Activated naive CD8-positive, alpha-beta T cell treated with anti-CD3 and anti-CD28 coated beads, Interleukin-2, amount 50 U/mL, for 16 hours (primary cell): Measurements from ENCODE around the gene CDKL4.
"Not testable (repeated sequence)": the region's sequence is repeated elsewhere in the genome, so short reads cannot be mapped to it uniquely, and the experiment has no call there.

ENCODE experiments used
- DNase-seq: peaks from one replicate; pipeline ENCODE4 v3.0.0-alpha.2; 2020; ENCODE audit warnings: low read depth, low spot score

CDKL4 gene

GRCh38 chr2:39144416-39144815 is 99.4 kb downstream of the CDKL4 start:
- DNase-seq = no peak

DNA sequence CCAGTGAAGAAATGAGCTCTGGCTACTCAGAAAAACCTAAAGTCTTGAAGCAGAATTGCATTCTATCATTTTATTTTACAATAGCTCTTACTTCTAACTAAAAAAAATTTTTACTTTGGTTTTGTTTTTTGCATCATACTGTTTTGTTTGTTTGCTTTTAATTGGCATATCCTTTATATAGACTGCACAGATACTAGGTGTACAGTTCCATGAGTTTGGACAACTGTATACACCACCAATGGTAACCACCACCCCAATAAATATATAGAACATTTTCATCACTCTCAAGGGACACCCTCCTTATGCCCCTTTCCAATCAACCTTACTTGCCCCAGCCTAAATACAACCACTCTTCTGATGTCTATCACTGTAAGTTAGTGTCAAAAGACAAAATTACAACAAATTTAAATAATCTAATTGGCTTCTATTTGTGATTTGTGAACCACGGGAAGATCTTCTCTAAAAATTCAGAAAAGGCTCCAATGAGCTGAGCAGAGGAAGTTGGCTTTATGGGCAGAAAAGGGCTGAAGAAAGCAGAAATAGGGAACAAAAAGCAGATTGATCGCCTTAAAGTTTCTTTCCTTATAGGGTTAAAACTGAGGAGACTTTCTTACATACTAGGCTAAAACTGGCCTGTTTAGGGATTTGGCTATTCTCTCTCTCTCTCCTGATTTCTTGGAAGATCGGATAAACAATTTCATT is 100.7 kb downstream of the CDKL4 start:
- DNase-seq = no peak

- no peak for DNase-seq
Measured at GRCh38 chr2:39141334-39142271, 102.2 kb downstream of the CDKL4 start.

DNA sequence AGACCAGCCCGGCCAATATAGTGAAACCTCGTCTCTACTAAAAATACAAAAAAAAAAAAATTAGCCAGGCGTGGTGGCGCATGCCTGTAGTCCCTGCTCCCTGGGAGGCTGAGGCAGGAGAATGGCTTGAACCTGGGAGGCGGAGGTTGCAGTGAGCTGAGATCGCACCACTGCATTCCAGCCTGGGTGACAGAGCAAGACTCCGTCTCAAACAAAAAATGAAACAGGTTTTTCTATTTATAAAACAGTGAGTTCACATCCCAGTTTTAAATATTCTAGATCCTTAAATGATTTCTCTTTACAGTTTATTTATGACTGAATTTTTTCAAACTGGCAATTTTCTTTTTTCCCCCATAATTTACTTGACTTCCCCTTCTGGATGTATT is 102.8 kb downstream of the CDKL4 start:
- DNase-seq = not testable (repeated sequence)

- DNase-seq = no peak
Measured at GRCh38 chr2:39140322-39140847, 103.4 kb downstream of the CDKL4 start.

GRCh38 chr2:39139511-39140237 is 104.1 kb downstream of the CDKL4 start:
- DNase-seq = no peak

DNA sequence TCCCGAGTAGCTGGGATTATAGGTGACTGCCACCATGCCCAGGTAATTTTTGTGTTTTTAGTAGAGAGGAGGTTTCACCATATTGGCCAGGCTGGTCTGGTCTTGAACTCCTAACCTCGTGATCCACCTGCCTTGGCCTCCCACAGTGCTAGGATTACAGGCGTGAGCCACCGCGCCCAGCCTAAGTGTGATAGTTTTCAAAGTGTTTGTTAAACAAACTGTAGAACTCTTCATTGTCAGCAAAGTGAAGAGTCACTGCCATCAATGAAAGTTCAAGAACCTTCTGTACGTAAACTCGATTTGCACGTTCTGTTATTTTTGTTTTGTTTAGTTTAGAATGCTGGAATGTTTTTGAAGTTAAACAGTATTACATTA is 104.9 kb downstream of the CDKL4 start:
- DNase-seq = no peak

GRCh38 chr2:39138187-39138836 is 105.5 kb downstream of the CDKL4 start:
- DNase-seq = not testable (repeated sequence)

DNA sequence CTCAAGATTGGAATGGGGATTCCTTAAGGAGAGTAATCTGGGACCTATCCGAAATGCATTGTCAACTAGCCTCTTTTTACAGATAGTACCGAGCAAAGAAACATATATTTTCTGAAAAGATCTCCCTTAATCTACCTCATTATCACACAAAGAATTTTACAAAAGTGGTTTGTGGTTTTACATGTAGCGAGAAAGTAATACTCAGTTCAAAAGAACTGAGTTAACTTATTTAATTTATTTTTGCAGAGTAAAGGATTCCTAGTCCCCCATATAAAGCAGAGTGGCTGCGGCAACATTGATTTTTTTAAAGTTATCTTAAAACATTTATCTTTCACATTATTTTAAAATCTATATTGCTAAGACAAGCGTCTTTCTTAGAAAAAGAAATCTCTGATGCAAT is 107.0 kb downstream of the CDKL4 start:
- DNase-seq = no peak

- no peak for DNase-seq
Measured at GRCh38 chr2:39135690-39136259, 108.0 kb downstream of the CDKL4 start.

DNA sequence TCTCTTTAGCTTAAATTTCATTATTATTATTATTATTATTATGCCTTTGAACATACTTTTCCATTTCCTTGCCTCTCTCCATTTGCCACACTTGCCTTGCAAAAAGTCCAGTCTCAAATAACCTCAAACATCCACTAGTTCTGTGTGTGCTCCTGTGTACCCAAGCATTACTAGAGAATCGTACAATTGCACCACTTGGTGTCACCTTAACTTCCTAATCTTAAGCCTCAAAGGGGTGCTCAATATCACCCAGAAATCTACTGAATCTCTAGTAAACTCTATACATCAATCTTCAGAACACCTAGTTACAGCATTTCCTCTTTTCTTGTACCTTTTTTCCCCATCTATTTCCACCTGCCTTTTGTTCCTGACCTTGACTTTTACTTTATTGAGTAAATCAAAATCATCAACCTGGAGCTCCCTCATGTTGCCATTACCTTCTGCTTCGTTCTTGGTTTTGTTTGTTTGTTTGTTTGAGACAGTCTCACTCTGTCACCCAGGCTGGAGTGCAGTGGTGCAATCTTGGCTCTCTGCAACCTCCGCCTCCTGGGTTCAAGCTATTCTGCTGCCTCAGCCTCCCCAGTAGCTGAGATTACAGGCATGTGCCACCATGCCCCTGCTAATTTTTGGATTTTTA is 110.4 kb downstream of the CDKL4 start:
- DNase-seq = no peak

- peak; percentile 48 for DNase-seq
Measured at GRCh38 chr2:39128919-39129391, 114.8 kb downstream of the CDKL4 start.

GRCh38 chr2:39127973-39128372 is 115.8 kb downstream of the CDKL4 start:
- DNase-seq = no peak
